CD14-positive monocyte (primary cell): ENCODE data around the gene MDFI. TPM values are rescaled to one million over a fixed set of nuclear protein-coding genes. Genes with fewer than 3 reads are reported as not detected.

Experiments
- DNase-seq, 3 donors: peaks; one replicate each; pipeline ENCODE4 v3.0.0-alpha.2; 2011 to 2022
- H2AFZ ChIP-seq: 2 replicates; pipeline ENCODE4 v1.6.0; 2012; ENCODE audit warnings: mild to moderate bottlenecking, low read depth, low read length, inconsistent platforms; ENCODE audit not compliant: insufficient read depth, poor library complexity, severe bottlenecking
- H3K27ac ChIP-seq, 2 donors: 1 replicate in 1 of 2; 2 replicates in 1 of 2; pipeline ENCODE4 v1.5.1; 2012 to 2013; ENCODE audit warnings: low read length in 2 of 2, control low read depth in 1 of 2, inconsistent platforms in 1 of 2, low read depth in 1 of 2, mild to moderate bottlenecking in 1 of 2
- H3K27me3 ChIP-seq, 2 donors: one replicate each; pipeline versions ENCODE4 v1.6.0 to v1.6.1; 2011 to 2013; ENCODE audit warnings: low read length in 2 of 2; ENCODE audit not compliant: control insufficient read depth in 2 of 2, insufficient read depth in 2 of 2
- H3K36me3 ChIP-seq, 2 donors: replicated peaks in 1 of 2; 1 replicate in 1 of 2; 2 replicates in 1 of 2; pipeline versions ENCODE4 v1.5.1 to v1.6.1; 2012 to 2013; ENCODE audit warnings: low read length in 2 of 2, control low read depth in 1 of 2, inconsistent platforms in 1 of 2, mild to moderate bottlenecking in 1 of 2; ENCODE audit not compliant: insufficient read depth in 2 of 2, control insufficient read depth in 1 of 2
- H3K4me1 ChIP-seq, 2 donors: 1 replicate in 1 of 2; 2 replicates in 1 of 2; pipeline versions ENCODE4 v1.5.1 to v1.6.1; 2012 to 2013; ENCODE audit warnings: low read length in 2 of 2, control low read depth in 1 of 2, inconsistent platforms in 1 of 2, mild to moderate bottlenecking in 1 of 2, moderate library complexity in 1 of 2; ENCODE audit not compliant: insufficient read depth in 2 of 2, control insufficient read depth in 1 of 2
- H3K4me2 ChIP-seq: replicated peaks from 2 replicates; pipeline ENCODE3; 2012; ENCODE audit warnings: low read length, moderate library complexity, mild to moderate bottlenecking; ENCODE audit not compliant: poor library complexity, severe bottlenecking; ENCODE audit errors: extremely low read depth
- H3K4me3 ChIP-seq, 3 experiments: fragments of 200-600 bp in 1 of 3; sonication (generic) in 1 of 3; replicated peaks in 1 of 3; 1 replicate in 2 of 3; 2 replicates in 1 of 3; pipeline ENCODE4 v1.5.1; 2011 to 2013; ENCODE audit warnings: low read length in 3 of 3, mild to moderate bottlenecking in 3 of 3, control low read depth in 2 of 3, low read depth in 2 of 3, inconsistent platforms in 1 of 3, moderate library complexity in 1 of 3
- H3K79me2 ChIP-seq: 2 replicates; pipeline ENCODE4 v1.6.0; 2012; ENCODE audit warnings: mild to moderate bottlenecking, control low read depth, inconsistent platforms, low read length, moderate library complexity; ENCODE audit not compliant: insufficient read depth
- H3K9ac ChIP-seq: 2 replicates; pipeline ENCODE4 v1.6.0; 2017; ENCODE audit warnings: low read length, mild to moderate bottlenecking; ENCODE audit not compliant: insufficient read depth, poor library complexity, severe bottlenecking
- H3K9me3 ChIP-seq, 2 donors: replicated peaks in 1 of 2; 1 replicate in 1 of 2; 2 replicates in 1 of 2; pipeline versions ENCODE4 v1.5.1 to v1.6.1; 2012 to 2013; ENCODE audit warnings: low read length in 2 of 2, control low read depth in 1 of 2; ENCODE audit not compliant: control insufficient read depth in 1 of 2, insufficient read depth in 1 of 2
- H4K20me1 ChIP-seq: 2 replicates; pipeline ENCODE4 v1.6.0; 2012; ENCODE audit warnings: mild to moderate bottlenecking, low read length, control low read depth, moderate library complexity; ENCODE audit not compliant: insufficient read depth
- H3K27ac Mint-ChIP-seq, 7 donors: one replicate each; pipeline ENCODE4 v1.8.0; 2020; ENCODE audit warnings: mild to moderate bottlenecking in 7 of 7, mixed read lengths in 7 of 7, moderate library complexity in 6 of 7, inconsistent platforms in 2 of 7
- H3K27me3 Mint-ChIP-seq, 3 donors: one replicate each; pipeline ENCODE4 v1.8.0; 2021 to 2022; ENCODE audit warnings: low read depth in 3 of 3, mild to moderate bottlenecking in 3 of 3, mixed read lengths in 3 of 3, moderate library complexity in 3 of 3, inconsistent platforms in 1 of 3
- H3K36me3 Mint-ChIP-seq, 2 donors: one replicate each; pipeline ENCODE4 v1.8.0; 2020; ENCODE audit warnings: mixed read lengths in 2 of 2, inconsistent platforms in 1 of 2, mild to moderate bottlenecking in 1 of 2
- H3K4me1 Mint-ChIP-seq: one replicate; pipeline ENCODE4 v1.8.0; 2020; ENCODE audit warnings: mild to moderate bottlenecking, mixed read lengths
- H3K4me3 Mint-ChIP-seq, 2 donors: one replicate each; pipeline ENCODE4 v1.8.0; 2020; ENCODE audit warnings: mild to moderate bottlenecking in 2 of 2, mixed read lengths in 2 of 2, moderate library complexity in 1 of 2
- H3K9me3 Mint-ChIP-seq, 7 donors: one replicate each; pipeline ENCODE4 v1.8.0; 2020 to 2022; ENCODE audit warnings: mixed read lengths in 7 of 7, mild to moderate bottlenecking in 6 of 7, moderate library complexity in 6 of 7, inconsistent platforms in 2 of 7
- WGBS: methylation state at CpG from one replicate; pipeline ENCODE4 v1.1.5; 2013; ENCODE audit warnings: missing lambda C conversion rate; ENCODE audit not compliant: insufficient coverage; 5-methylcytosine and 5-hydroxymethylcytosine counted together
- intact Hi-C, 2 donors: fragments of 100-400 bp; cut with micrococcal nuclease; formaldehyde crosslinking; loops; one replicate each; pipeline versions ENCODE4 v1.15.0 to v1.15.1; 2023
- polyA plus RNA-seq, 3 donors: library from polyadenylated mRNA; depleted of rRNA in 1 of 3; unstranded in 2 of 3; stranded (reverse) in 1 of 3; fragments of 300-500 nt in 2 of 3; fragments of >200 nt in 1 of 3; fragmentation: Illumina TruSeq in 2 of 3; gene quantifications; 1 replicate in 2 of 3; 2 replicates in 1 of 3; pipeline ENCODE4 v1.2.3, GENCODE V29; 2012 to 2021
- TF ChIP-seq, protein P1 (sequence below): fragments of 200-600 bp; IDR thresholded peaks from one replicate; pipeline ENCODE4 v1.8.0; 2022; ENCODE audit warnings: antibody characterized with exemption, mild to moderate bottlenecking

Gene MDFI
- polyA plus RNA-seq, 3 donors: not detected

GRCh38 chr6:41621367-41621766, 16.9 kb upstream of the MDFI start:
- H3K4me1 ChIP-seq: peaks cover 6 to 10% of the 10 kb centered on the region in 2 donors
- no peak overlapping the region for H3K9ac ChIP-seq
- H3K79me2 ChIP-seq: no peaks in the 10 kb centered on the region
- DNase-seq: no peak
- no peaks in the 10 kb centered on the region for H3K9me3 ChIP-seq
- H2AFZ ChIP-seq: no peak overlapping the region
- TF ChIP-seq, protein P1, sequence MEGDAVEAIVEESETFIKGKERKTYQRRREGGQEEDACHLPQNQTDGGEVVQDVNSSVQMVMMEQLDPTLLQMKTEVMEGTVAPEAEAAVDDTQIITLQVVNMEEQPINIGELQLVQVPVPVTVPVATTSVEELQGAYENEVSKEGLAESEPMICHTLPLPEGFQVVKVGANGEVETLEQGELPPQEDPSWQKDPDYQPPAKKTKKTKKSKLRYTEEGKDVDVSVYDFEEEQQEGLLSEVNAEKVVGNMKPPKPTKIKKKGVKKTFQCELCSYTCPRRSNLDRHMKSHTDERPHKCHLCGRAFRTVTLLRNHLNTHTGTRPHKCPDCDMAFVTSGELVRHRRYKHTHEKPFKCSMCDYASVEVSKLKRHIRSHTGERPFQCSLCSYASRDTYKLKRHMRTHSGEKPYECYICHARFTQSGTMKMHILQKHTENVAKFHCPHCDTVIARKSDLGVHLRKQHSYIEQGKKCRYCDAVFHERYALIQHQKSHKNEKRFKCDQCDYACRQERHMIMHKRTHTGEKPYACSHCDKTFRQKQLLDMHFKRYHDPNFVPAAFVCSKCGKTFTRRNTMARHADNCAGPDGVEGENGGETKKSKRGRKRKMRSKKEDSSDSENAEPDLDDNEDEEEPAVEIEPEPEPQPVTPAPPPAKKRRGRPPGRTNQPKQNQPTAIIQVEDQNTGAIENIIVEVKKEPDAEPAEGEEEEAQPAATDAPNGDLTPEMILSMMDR: no peak
- H3K27me3 ChIP-seq: no peaks in the 10 kb centered on the region
- H3K4me3 ChIP-seq: no peak overlapping the region
- no peaks in the 10 kb centered on the region for H3K36me3 ChIP-seq
- intact Hi-C loops: no loop called here
- Mint-ChIP-seq H3K36me3 (peaks cover 0 to 3% of the 10 kb centered on the region in 2 donors), H3K9me3 (peaks cover 0 to 8% (median 3%) of the 10 kb centered on the region in 7 donors), H3K27ac (no peak overlapping the region), H3K4me3 (no peak overlapping the region), H3K27me3 (peaks cover 4 to 7% (median 6%) of the 10 kb centered on the region in 3 donors), H3K4me1 (peaks cover 10% of the 10 kb centered on the region)
- H4K20me1 ChIP-seq: no peaks in the 10 kb centered on the region
- H3K4me2 ChIP-seq: no peak overlapping the region
- no peak overlapping the region for H3K27ac ChIP-seq

DNA sequence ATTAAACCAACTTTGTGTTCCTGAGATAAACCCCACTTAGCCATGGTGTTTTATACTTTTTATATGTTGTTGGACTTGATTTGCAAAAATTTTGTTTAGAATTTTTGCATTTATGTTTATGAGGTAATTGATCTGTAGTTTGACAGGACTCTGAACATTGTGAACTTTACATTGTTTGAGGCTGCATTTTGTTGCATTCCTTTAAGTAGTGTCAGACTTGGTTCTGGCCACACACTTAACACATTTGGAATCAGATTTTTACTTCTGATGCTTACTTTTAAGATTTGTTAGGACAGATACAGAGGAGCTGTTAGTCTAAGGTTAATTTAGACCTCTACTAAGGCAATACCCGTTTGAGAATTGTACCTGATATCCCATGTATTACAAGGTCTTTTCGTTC, 16.5 kb upstream of the MDFI start:
- Mint-ChIP-seq H3K27ac (no peak overlapping the region), H3K27me3 (peaks cover 4 to 7% (median 6%) of the 10 kb centered on the region in 3 donors), H3K4me3 (no peak overlapping the region), H3K4me1 (peaks cover 10% of the 10 kb centered on the region), H3K36me3 (peaks cover 0 to 3% of the 10 kb centered on the region in 2 donors), H3K9me3 (peaks cover 0 to 8% (median 3%) of the 10 kb centered on the region in 7 donors)
- H3K4me3 ChIP-seq: no peak overlapping the region
- H3K27ac ChIP-seq: no peak overlapping the region
- H4K20me1 ChIP-seq: no peaks in the 10 kb centered on the region
- intact Hi-C loops: no loop called here
- H3K4me2 ChIP-seq: no peak overlapping the region
- peaks cover 6 to 10% of the 10 kb centered on the region in 2 donors for H3K4me1 ChIP-seq
- no peaks in the 10 kb centered on the region for H3K36me3 ChIP-seq
- no peak overlapping the region for H2AFZ ChIP-seq
- H3K9ac ChIP-seq: no peak overlapping the region
- H3K27me3 ChIP-seq: no peaks in the 10 kb centered on the region
- TF ChIP-seq, protein P1: no peak
- no peaks in the 10 kb centered on the region for H3K79me2 ChIP-seq
- WGBS: 65% methylated on average over 2 of the region's 2 CpGs
- no peaks in the 10 kb centered on the region for H3K9me3 ChIP-seq
- DNase-seq: no peak
